Prostate gland (tissue), 2 donors: ENCODE data around the gene SH2D1B.

Experiments used
- CTCF ChIP-seq, 4 experiments: fragments of 200-600 bp in 2 of 4; fragments of 450-650 bp in 2 of 4; sonication (generic) in 2 of 4; IDR thresholded peaks; 1 replicate in 3 of 4; 2 replicates in 1 of 4; pipeline ENCODE4 v1.5.1; 2016 to 2019; ENCODE audit warnings: antibody characterized with exemption in 4 of 4, mild to moderate bottlenecking in 2 of 4, moderate library complexity in 2 of 4
- POLR2A ChIP-seq: fragments of 450-650 bp; IDR thresholded peaks from one replicate; pipeline ENCODE4 v1.6.1; 2016; ENCODE audit warnings: antibody characterized with exemption, mild to moderate bottlenecking
- POLR2AphosphoS5 ChIP-seq: sonication (generic); formaldehyde crosslinking; IDR thresholded peaks from one replicate; pipeline ENCODE4 v1.6.1; 2017; ENCODE audit warnings: antibody characterized with exemption

DNA sequence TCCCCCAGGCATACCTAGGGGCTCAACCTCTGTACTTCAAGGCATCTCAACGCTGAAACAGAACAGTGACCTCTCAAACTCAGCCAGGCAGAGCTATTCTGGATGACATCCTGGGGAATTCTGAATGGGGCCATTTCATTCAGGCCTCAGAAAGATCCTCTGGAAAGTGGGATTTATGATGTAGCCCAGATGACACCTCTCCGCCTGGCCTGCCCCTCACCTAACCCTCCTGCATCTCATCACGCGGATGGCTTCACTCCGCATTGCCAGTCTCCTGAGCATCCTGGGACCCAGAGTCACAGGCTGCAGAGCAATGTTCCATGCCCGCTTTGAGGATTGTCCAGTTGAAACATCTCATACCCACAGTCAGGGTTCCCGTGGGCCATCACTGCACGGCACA is 36.5 kb downstream of the SH2D1B start:
- TF ChIP-seq CTCF (IDR thresholded peaks at IDR 0.05), result no peak
- TF ChIP-seq POLR2A, result no peak
- no peak for TF ChIP-seq POLR2AphosphoS5
